Left ventricle myocardium inferior (tissue), 1 donor: ENCODE data around the gene EREG. TPM values are rescaled to one million over a fixed set of nuclear protein-coding genes. Genes with fewer than 3 reads are reported as not detected.

ENCODE experiments used
- DNase-seq: peaks from one replicate; pipeline ENCODE4 v3.0.0-alpha.2; 2020
- H3K27ac ChIP-seq: fragments of 200-600 bp; replicated peaks from 2 replicates; pipeline ENCODE4 v1.8.0; 2021
- H3K27me3 ChIP-seq: fragments of 200-600 bp; 2 replicates; pipeline ENCODE4 v1.8.0; 2021; ENCODE audit warnings: low read depth
- H3K36me3 ChIP-seq: fragments of 200-600 bp; 2 replicates; pipeline ENCODE4 v1.8.0; 2021
- H3K4me1 ChIP-seq: fragments of 200-600 bp; 2 replicates; pipeline ENCODE4 v1.8.0; 2021
- H3K4me3 ChIP-seq: fragments of 200-600 bp; 2 replicates; pipeline ENCODE4 v1.8.0; 2021; ENCODE audit warnings: mild to moderate bottlenecking, moderate library complexity
- H3K9me3 ChIP-seq: fragments of 200-600 bp; replicated peaks from 2 replicates; pipeline ENCODE4 v1.8.0; 2021
- CTCF ChIP-seq: fragments of 200-600 bp; IDR thresholded peaks from 2 replicates; pipeline ENCODE4 v1.8.0; 2021; ENCODE audit warnings: antibody characterized with exemption, mild to moderate bottlenecking, borderline replicate concordance
- intact Hi-C: fragments of 100-400 bp; cut with micrococcal nuclease; formaldehyde crosslinking; loops from one replicate; pipeline ENCODE4 v1.11.0; 2022
- total RNA-seq: library from RNA; stranded (reverse); fragmentation: NEBNext Ultra II Directional; extraction: Animal tissue kit (Norgen Biotek cat#: 25700); gene quantifications from one replicate; pipeline ENCODE4 v1.2.1, GENCODE V29; 2021
- donor health status: DM: no; HTN: yes; CAD: no; lungs with severe emphysema.

Gene EREG
- total RNA-seq, 1 donor from 2014 or later = not detected

- no peak for TF ChIP-seq CTCF
- no peaks in the 10 kb centered on the region for H3K36me3 ChIP-seq
Observed at GRCh38 chr4:74389494-74389893, 24.5 kb downstream of the EREG start.

GRCh38 chr4:74390677-74391076 is 25.7 kb downstream of the EREG start:
- Histone ChIP-seq H3K4me1 (no peaks in the 10 kb centered on the region), H3K27ac (no peak overlapping the region), H3K4me3 (no peak overlapping the region), H3K36me3 (no peaks in the 10 kb centered on the region), H3K27me3 (no peaks in the 10 kb centered on the region), H3K9me3 (no peaks in the 10 kb centered on the region)
- DNase-seq = no peak
- intact Hi-C loops = no loop called here
- TF ChIP-seq CTCF = no peak

More at GRCh38 chr4:74389494-74389893, 24.5 kb downstream of the EREG start:
- no peaks in the 10 kb centered on the region for H3K4me1 ChIP-seq
- intact Hi-C loops = no loop called here
- no peak overlapping the region for H3K4me3 ChIP-seq
- no peaks in the 10 kb centered on the region for H3K27me3 ChIP-seq
- H3K9me3 ChIP-seq = no peaks in the 10 kb centered on the region
- no peak overlapping the region for H3K27ac ChIP-seq
- DNase-seq = no peak

- H3K27me3 ChIP-seq = no peaks in the 10 kb centered on the region
- TF ChIP-seq CTCF = no peak
Observed at GRCh38 chr4:74391346-74391745, 26.4 kb downstream of the EREG start.

GRCh38 chr4:74391890-74392475 is 27.0 kb downstream of the EREG start:
- Histone ChIP-seq H3K27me3 (no peaks in the 10 kb centered on the region), H3K36me3 (no peaks in the 10 kb centered on the region), H3K4me1 (no peaks in the 10 kb centered on the region), H3K27ac (no peak overlapping the region), H3K4me3 (no peak overlapping the region), H3K9me3 (no peaks in the 10 kb centered on the region)
- intact Hi-C loops = no loop called here
- no peak for DNase-seq
- TF ChIP-seq CTCF = no peak

More at GRCh38 chr4:74391346-74391745, 26.4 kb downstream of the EREG start:
- intact Hi-C loops = no loop called here
- Histone ChIP-seq H3K36me3 (no peaks in the 10 kb centered on the region), H3K4me1 (no peaks in the 10 kb centered on the region), H3K9me3 (no peaks in the 10 kb centered on the region), H3K27ac (no peak overlapping the region), H3K4me3 (no peak overlapping the region)
- DNase-seq = no peak

GRCh38 chr4:74394476-74395136 is 29.7 kb downstream of the EREG start:
- DNase-seq = no peak
- no peak overlapping the region for H3K27ac ChIP-seq
- no peaks in the 10 kb centered on the region for H3K4me1 ChIP-seq
- no peaks in the 10 kb centered on the region for H3K36me3 ChIP-seq
- no peaks in the 10 kb centered on the region for H3K27me3 ChIP-seq
- no peaks in the 10 kb centered on the region for H3K9me3 ChIP-seq
- no peak overlapping the region for H3K4me3 ChIP-seq
- intact Hi-C loops = no loop called here
- no peak for TF ChIP-seq CTCF
